ENCODE data around the gene SPEM2.

The SPEM2 gene

DNA sequence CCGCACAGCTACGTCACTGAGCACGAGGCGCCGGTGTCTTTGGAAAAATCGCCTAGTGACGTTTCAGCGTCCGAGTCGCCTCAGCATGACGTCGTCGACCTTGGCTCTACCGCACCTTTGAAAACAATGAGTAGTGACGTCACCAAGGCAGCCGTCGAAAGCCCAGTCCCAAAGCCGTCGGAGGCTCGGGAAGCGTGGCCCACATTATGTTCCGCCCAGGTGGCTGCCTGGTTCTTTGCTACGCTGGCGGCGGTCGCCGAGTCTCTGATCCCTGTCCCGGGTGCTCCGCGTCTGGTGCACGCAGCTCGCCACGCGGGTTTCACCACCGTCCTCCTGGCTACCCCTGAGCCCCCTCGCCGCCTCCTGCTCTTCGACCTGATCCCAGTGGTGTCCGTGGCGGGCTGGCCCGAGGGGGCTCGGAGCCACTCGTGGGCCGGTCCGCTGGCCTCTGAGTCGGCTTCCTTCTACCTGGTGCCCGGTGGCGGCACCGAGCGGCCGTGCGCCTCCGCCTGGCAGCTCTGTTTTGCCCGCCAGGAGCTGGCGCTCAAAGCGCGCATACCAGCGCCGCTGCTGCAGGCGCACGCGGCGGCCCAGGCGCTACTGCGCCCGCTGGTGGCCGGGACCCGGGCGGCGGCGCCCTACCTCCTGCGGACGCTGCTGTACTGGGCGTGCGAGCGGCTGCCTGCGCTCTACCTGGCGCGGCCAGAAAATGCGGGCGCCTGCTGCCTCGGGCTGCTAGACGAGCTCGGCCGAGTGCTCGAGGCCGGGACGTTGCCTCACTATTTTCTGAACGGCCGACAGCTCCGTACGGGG is 11.3 kb downstream of the SPEM2 start:
- TF ChIP-seq GATA1 (IDR thresholded peaks at IDR 0.05; ENCODE audit: low read depth, low read length) (no peak), POLR2A (IDR thresholded peaks at IDR 0.05; ENCODE audit: low read length) (no peak)
- DNase-seq, result peak; percentile 85 to 90

GRCh38 chr17:7437369-7437863 is 12.0 kb downstream of the SPEM2 start:
- TF ChIP-seq GATA1 (IDR thresholded peaks at IDR 0.05; ENCODE audit: low read depth, low read length) (no peak), POLR2A (IDR thresholded peaks at IDR 0.05; ENCODE audit: low read length) (no peak)
- no peak for DNase-seq

- peak; percentile 22 to 28 for DNase-seq
- no peak for TF ChIP-seq GATA1 (IDR thresholded peaks at IDR 0.05; ENCODE audit: low read depth, low read length)
- TF ChIP-seq POLR2A (IDR thresholded peaks at IDR 0.05; ENCODE audit: low read length), result no peak
Observed at GRCh38 chr17:7437950-7438614, 12.7 kb downstream of the SPEM2 start.

GRCh38 chr17:7438656-7439460 is 13.4 kb downstream of the SPEM2 start:
- TF ChIP-seq GATA1 (IDR thresholded peaks at IDR 0.05; ENCODE audit: low read depth, low read length) (no peak), POLR2A (IDR thresholded peaks at IDR 0.05; ENCODE audit: low read length) (no peak)
- no peak for DNase-seq

DNA sequence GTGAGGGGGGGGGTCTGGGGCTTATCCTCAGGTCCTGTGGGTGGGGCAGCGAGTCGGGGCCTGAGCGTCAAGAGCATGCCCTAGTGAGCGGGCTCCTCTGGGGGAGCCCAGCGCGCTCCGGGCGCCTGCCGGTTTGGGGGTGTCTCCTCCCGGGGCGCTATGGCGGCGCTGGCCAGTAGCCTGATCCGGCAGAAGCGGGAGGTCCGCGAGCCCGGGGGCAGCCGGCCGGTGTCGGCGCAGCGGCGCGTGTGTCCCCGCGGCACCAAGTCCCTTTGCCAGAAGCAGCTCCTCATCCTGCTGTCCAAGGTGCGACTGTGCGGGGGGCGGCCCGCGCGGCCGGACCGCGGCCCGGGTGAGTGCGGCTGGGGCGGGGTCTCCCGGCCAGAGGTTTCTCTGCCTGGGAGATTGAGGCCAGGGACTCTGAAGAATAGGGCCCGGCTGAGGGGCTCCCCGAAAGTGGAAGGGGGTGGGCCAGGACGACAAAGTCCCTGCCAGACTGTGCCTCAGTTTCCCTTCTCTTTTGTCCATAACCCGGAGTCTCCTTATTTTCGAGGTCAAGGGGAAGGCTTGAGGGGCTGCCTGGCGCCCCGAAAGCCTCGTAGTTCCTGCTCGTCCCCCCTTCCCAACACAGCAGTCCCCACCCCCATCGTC is 14.2 kb downstream of the SPEM2 start, which contains the start of gene FGF11:
Gene FGF11 (plus strand): TSS at position 51 of the 651 bp plus-strand sequence. CDS start 109 bp downstream, at position 160.
- DNase-seq, result no peak

GRCh38 chr17:7440113-7440833 is 14.9 kb downstream of the SPEM2 start:
- DNase-seq, result peak; percentile 47 to 60
- TF ChIP-seq POLR2A (IDR thresholded peaks at IDR 0.05; ENCODE audit: low read length), result no peak
- TF ChIP-seq GATA1 (IDR thresholded peaks at IDR 0.05; ENCODE audit: low read depth, low read length), result no peak

More for the DNA sequence above, 14.2 kb downstream of the SPEM2 start, which contains the start of gene FGF11:
- TF ChIP-seq GATA1 (IDR thresholded peaks at IDR 0.05; ENCODE audit: low read depth, low read length) (no peak), POLR2A (IDR thresholded peaks at IDR 0.05; ENCODE audit: low read length) (no peak)

GRCh38 chr17:7440834-7441195 is 15.4 kb downstream of the SPEM2 start:
- TF ChIP-seq GATA1 (IDR thresholded peaks at IDR 0.05; ENCODE audit: low read depth, low read length) (no peak), POLR2A (IDR thresholded peaks at IDR 0.05; ENCODE audit: low read length) (no peak)
- DNase-seq, result peak; percentile 65 to 73

DNA sequence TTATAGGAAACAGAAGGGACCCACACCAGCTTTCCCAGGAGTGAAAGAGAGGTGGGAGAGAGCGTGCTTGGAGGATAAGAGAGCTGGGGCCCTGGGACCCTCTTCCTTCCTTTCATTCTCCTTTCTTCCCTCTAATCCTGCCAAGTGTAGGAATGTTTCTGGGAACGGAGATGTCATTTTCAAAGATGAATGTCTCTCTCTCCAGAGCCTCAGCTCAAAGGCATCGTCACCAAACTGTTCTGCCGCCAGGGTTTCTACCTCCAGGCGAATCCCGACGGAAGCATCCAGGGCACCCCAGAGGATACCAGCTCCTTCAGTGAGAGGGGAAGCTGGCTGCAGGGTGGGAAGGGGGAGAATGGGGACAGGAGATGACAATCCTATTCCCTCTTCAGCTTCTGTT is 15.8 kb downstream of the SPEM2 start:
- TF ChIP-seq GATA1 (IDR thresholded peaks at IDR 0.05; ENCODE audit: low read depth, low read length) (no peak), POLR2A (IDR thresholded peaks at IDR 0.05; ENCODE audit: low read length) (no peak)
- DNase-seq, result no peak

- TF ChIP-seq GATA1 (IDR thresholded peaks at IDR 0.05; ENCODE audit: low read depth, low read length) (no peak), POLR2A (IDR thresholded peaks at IDR 0.05; ENCODE audit: low read length) (no peak)
- DNase-seq, result no peak
Observed at GRCh38 chr17:7442142-7442541, 16.7 kb downstream of the SPEM2 start.

- TF ChIP-seq GATA1 (IDR thresholded peaks at IDR 0.05; ENCODE audit: low read depth, low read length) (no peak), POLR2A (IDR thresholded peaks at IDR 0.05; ENCODE audit: low read length) (no peak)
- no peak for DNase-seq
Observed at GRCh38 chr17:7443499-7444485, 18.4 kb downstream of the SPEM2 start.

DNA sequence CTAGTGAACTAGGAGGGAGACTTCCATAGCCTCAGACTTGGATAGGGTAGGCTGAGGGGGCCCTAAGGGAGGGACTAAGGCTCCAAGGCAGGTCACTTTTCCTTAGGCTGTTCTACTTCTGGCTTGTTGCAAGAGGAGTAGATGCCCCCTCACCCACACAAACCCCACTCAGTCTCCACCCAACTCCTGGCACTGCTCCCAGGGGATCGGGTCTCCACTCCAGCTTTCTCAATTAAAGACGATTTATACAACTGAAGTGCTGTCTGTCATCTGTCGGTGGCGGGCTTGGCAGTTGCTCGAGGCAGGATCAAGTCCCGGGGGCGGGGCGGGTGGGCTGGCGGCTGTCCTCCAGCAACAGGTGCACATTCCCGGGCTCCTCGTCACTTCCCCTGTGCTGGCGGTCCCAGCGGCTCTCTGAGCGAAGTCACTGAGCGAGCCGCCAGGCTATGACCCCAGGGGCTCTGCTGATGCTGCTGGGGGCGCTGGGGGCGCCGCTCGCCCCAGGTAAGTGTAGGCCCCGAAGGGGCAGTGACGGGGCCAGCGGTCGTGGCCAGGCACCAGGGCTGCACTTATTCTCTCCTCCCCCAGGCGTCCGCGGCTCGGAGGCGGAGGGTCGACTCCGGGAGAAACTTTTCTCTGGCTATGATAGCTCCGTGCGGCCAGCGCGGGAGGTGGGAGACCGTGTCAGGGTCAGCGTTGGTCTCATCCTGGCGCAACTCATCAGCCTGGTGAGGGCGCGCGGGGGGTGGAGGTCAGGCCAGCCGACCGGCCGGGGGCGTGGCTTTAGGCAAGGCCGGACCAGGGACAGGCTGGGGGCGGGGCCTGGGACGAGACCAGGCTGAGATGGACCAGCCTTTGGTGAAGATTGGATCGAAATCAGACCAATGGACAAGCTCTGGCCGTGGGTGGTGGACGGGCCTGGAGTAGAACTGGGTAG is 19.5 kb downstream of the SPEM2 start, which contains the start of gene CHRNB1:
Gene CHRNB1 (plus strand): TSS at position 380 of the 937 bp plus-strand sequence. CDS start 67 bp downstream, at position 447.
- peak; percentile 74 to 75 for DNase-seq
- TF ChIP-seq GATA1 (IDR thresholded peaks at IDR 0.05; ENCODE audit: low read depth, low read length) (no peak), POLR2A (IDR thresholded peaks at IDR 0.05; ENCODE audit: low read length) (no peak)

All from erythroblast (primary cell).